ENCODE measurements around the gene RCBTB2.

DNA sequence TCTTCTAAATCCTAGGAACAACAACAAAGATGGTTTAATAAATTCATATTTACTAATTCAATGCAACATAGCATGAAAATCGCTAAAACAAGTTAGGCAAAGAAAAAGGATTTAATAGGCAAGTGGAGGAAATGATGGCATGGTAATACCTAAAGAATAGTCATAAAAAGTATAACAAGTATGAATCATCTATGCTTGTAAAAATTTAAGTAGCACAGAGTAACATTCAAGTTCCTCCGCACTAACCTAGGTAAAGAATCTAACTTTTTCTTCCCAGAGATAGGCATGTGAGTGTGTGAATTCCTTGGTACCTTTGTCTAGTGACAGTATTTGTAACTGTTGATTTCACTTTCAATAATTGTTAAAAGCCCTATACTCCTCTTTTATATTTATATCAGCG, 42.6 kb downstream of the RCBTB2 start:
- TF ChIP-seq SIN3A (IDR thresholded peaks at IDR 0.05; ENCODE audit: borderline replicate concordance, insufficient read depth, low read length) (no peak), FOXP2 (optimal IDR thresholded peaks at IDR 0.05; ENCODE audit: borderline replicate concordance, extremely low read depth, extremely low read length, insufficient read depth) (no peak), POLR2AphosphoS5 (IDR thresholded peaks at IDR 0.05; ENCODE audit: low read depth, low read length) (no peak)
